GM21723 (cell line): ENCODE results near the gene CYP1A2.
"Not testable (repeated sequence)": the region's sequence is repeated elsewhere in the genome, so short reads cannot be mapped to it uniquely, and the experiment has no call there.

Source experiments
- ATAC-seq: cut with Tn5 transposase; IDR thresholded peaks from one replicate; pipeline ENCODE4 v1.9.1; 2021; ENCODE audit warnings: mild to moderate bottlenecking, moderate library complexity; ENCODE audit not compliant: unreplicated experiment

Gene CYP1A2

GRCh38 chr15:74735305-74735704 is 13.3 kb upstream of the CYP1A2 start:
- no peak for ATAC-seq

GRCh38 chr15:74738239-74738638 is 10.4 kb upstream of the CYP1A2 start:
- ATAC-seq: not testable (repeated sequence)

- no peak for ATAC-seq
Measured at GRCh38 chr15:74742422-74742821, 6.2 kb upstream of the CYP1A2 start.

- ATAC-seq: no peak
Measured at GRCh38 chr15:74746389-74746788, 2.3 kb upstream of the CYP1A2 start.

- no peak for ATAC-seq
Measured at GRCh38 chr15:74749832-74750231, 1.2 kb downstream of the CYP1A2 start.

GRCh38 chr15:74750751-74751150 is 2.1 kb downstream of the CYP1A2 start:
- no peak for ATAC-seq

GRCh38 chr15:74752011-74752410 is 3.4 kb downstream of the CYP1A2 start:
- no peak for ATAC-seq

- ATAC-seq: no peak
Measured at GRCh38 chr15:74752531-74752930, 3.9 kb downstream of the CYP1A2 start.

GRCh38 chr15:74754593-74755215 is 6.1 kb downstream of the CYP1A2 start:
- ATAC-seq: no peak

GRCh38 chr15:74758736-74759135 is 10.1 kb downstream of the CYP1A2 start:
- no peak for ATAC-seq

GRCh38 chr15:74762791-74763150 is 14.1 kb downstream of the CYP1A2 start:
- ATAC-seq: no peak

GRCh38 chr15:74763416-74763815 is 14.8 kb downstream of the CYP1A2 start:
- ATAC-seq: no peak

GRCh38 chr15:74767167-74768098 is 18.8 kb downstream of the CYP1A2 start:
- ATAC-seq: no peak

GRCh38 chr15:74768099-74768770 is 19.6 kb downstream of the CYP1A2 start:
- no peak for ATAC-seq

- ATAC-seq: no peak
Measured at GRCh38 chr15:74768771-74769342, 20.2 kb downstream of the CYP1A2 start.

GRCh38 chr15:74769463-74770025 is 20.9 kb downstream of the CYP1A2 start:
- no peak for ATAC-seq

GRCh38 chr15:74770211-74770903 is 21.7 kb downstream of the CYP1A2 start:
- no peak for ATAC-seq

GRCh38 chr15:74773329-74773728 is 24.7 kb downstream of the CYP1A2 start:
- ATAC-seq: no peak

GRCh38 chr15:74773731-74774252 is 25.1 kb downstream of the CYP1A2 start:
- no peak for ATAC-seq

GRCh38 chr15:74775132-74775562 is 26.5 kb downstream of the CYP1A2 start:
- ATAC-seq: no peak
